Osteocyte (in vitro differentiated cells): Measurements from ENCODE around the gene CD226. TPM values are rescaled to one million over a fixed set of nuclear protein-coding genes. Genes with fewer than 3 reads are reported as not detected.
"Not testable (repeated sequence)": the region's sequence is repeated elsewhere in the genome, so short reads cannot be mapped to it uniquely, and the experiment has no call there.

Source experiments
- DNase-seq: peaks from one replicate; pipeline ENCODE4 v3.0.0; 2021; ENCODE audit warnings: mixed read lengths; ENCODE audit not compliant: unreplicated experiment; ENCODE audit errors: extremely low spot score
- H3K27ac Mint-ChIP-seq: one replicate; pipeline ENCODE4 v1.8.0; 2021; ENCODE audit warnings: mild to moderate bottlenecking, mixed read lengths; ENCODE audit not compliant: unreplicated experiment
- H3K27me3 Mint-ChIP-seq: one replicate; pipeline ENCODE4 v1.8.0; 2021; ENCODE audit warnings: mixed read lengths; ENCODE audit not compliant: unreplicated experiment
- H3K36me3 Mint-ChIP-seq: one replicate; pipeline ENCODE4 v1.8.0; 2021; ENCODE audit warnings: mixed read lengths; ENCODE audit not compliant: unreplicated experiment
- H3K4me1 Mint-ChIP-seq: one replicate; pipeline ENCODE4 v1.8.0; 2021; ENCODE audit warnings: mixed read lengths; ENCODE audit not compliant: unreplicated experiment
- H3K4me3 Mint-ChIP-seq: one replicate; pipeline ENCODE4 v1.8.0; 2021; ENCODE audit warnings: mild to moderate bottlenecking, moderate library complexity, mixed read lengths; ENCODE audit not compliant: unreplicated experiment
- H3K9me3 Mint-ChIP-seq: one replicate; pipeline ENCODE4 v1.8.0; 2021; ENCODE audit warnings: mixed read lengths; ENCODE audit not compliant: unreplicated experiment
- CTCF ChIP-seq: fragments of 200-600 bp; sonication (generic); IDR thresholded peaks from 2 replicates; pipeline ENCODE4 v1.5.0; 2021; ENCODE audit warnings: antibody characterized with exemption, mild to moderate bottlenecking, moderate library complexity
- total RNA-seq: library from RNA; stranded (reverse); gene quantifications from 2 replicates; pipeline ENCODE4 v1.2.1, GENCODE V29; 2021

CD226 gene
- total RNA-seq, 1 donor from 2014 or later: 0.46 TPM

DNA sequence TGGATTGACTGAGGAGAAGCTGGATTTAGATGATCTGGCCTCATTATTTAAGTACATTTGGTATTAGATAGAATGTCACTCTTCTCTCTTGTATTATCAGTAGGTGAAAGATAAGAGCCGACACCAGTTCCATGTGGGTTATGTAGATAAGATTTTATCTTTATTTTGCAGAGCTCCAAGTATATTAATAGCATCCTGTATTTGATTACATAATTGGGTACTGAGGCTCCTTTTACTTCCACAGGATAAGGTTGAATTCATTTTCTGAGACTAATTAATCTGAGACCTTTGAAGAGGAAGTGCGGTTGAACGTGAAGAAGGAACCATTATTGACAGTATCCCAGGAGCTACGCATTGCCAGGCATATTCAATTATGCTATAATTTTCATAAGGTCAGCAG, 32.8 kb upstream of the CD226 start:
- H3K4me1 Mint-ChIP-seq: peaks cover 4% of the 10 kb centered on the region
- H3K27me3 Mint-ChIP-seq: no peaks in the 10 kb centered on the region
- H3K9me3 Mint-ChIP-seq: peaks cover 14% of the 10 kb centered on the region
- no peak for DNase-seq
- no peak overlapping the region for H3K27ac Mint-ChIP-seq
- no peak for TF ChIP-seq CTCF
- peaks cover 10% of the 10 kb centered on the region for H3K36me3 Mint-ChIP-seq
- H3K4me3 Mint-ChIP-seq: no peak overlapping the region

DNA sequence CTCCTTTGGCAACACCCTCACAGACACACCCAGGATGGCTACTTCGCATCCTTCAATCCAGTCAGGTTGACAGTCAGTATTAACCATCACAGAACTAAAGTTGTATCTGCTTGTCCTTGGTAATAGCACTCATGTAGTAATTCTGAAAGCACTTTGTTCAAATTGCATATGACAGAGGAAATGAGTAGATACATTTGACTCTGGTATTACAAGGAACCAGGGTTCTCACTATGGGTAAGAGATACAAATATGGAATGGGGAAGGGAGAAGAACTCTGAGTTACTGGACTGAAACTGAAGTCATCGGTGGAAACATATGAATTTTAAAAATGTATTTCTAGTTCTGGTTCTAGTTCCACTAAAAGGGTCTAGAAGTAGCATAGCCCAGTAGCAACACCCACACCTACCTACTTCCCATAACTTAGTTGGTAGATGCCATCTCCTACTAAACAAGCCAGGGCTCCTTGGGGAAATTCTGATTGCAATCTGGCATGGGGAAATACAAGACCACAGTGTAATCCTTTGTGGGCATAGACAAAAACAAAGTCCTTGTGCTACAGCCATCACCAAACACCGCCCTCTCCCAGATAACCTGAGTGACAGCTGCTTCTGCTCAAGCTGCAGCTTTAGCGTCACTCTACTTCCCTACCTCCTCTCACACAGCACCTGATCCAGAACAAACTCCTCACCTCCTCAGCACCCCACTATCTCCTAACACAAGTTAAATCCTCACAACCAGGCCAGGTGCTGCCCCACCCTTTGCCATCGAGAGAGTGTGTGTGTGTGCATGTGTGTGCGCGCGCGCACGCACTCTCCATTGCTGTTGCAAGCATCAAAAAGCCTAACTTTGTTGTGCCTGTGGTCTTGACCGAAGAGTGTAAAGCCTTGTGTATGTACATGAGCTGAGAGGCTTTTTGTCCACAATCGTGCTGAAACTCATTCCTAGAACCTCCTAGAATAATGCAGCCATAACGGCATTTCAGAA, 31.4 kb upstream of the CD226 start:
- DNase-seq: no peak
- peaks cover 21% of the 10 kb centered on the region for H3K9me3 Mint-ChIP-seq
- H3K4me1 Mint-ChIP-seq: peaks cover 4% of the 10 kb centered on the region
- no peak overlapping the region for H3K4me3 Mint-ChIP-seq
- no peak for TF ChIP-seq CTCF
- no peak overlapping the region for H3K27ac Mint-ChIP-seq
- peaks cover 10% of the 10 kb centered on the region for H3K36me3 Mint-ChIP-seq
- H3K27me3 Mint-ChIP-seq: no peaks in the 10 kb centered on the region

DNA sequence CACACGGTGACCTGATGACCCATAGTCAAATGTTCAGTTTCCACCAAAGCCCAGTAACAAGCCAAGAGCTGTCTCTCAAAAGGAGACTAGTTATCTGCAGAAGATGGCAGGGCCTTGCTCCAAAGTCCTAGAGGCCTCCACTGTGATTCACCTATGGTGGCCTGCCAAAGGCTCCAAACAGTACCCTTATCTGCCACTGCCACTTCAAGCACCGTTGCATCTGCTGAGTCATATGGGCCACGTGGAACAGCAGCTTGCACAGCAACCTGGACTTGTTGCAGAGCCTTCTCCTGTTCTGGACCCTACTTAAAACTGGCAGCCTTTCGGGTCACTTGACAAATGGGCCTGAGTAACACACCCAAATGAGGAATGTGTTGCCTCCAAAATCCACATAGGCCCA, 27.6 kb upstream of the CD226 start:
- H3K27ac Mint-ChIP-seq, H3K4me3 Mint-ChIP-seq: not testable (repeated sequence)
- H3K36me3 Mint-ChIP-seq: peaks cover 12% of the 10 kb centered on the region

GRCh38 chr18:69974365-69974764, 26.7 kb upstream of the CD226 start:
- no peak for TF ChIP-seq CTCF
- peaks cover 12% of the 10 kb centered on the region for H3K36me3 Mint-ChIP-seq
- H3K4me3 Mint-ChIP-seq: no peak overlapping the region
- peaks cover 32% of the 10 kb centered on the region for H3K9me3 Mint-ChIP-seq
- H3K4me1 Mint-ChIP-seq: no peaks in the 10 kb centered on the region
- no peaks in the 10 kb centered on the region for H3K27me3 Mint-ChIP-seq
- no peak overlapping the region for H3K27ac Mint-ChIP-seq
- no peak for DNase-seq

More for the DNA sequence above, 27.6 kb upstream of the CD226 start:
- not testable (repeated sequence) for H3K27me3 Mint-ChIP-seq, DNase-seq, H3K4me1 Mint-ChIP-seq
- peaks cover 32% of the 10 kb centered on the region for H3K9me3 Mint-ChIP-seq

DNA sequence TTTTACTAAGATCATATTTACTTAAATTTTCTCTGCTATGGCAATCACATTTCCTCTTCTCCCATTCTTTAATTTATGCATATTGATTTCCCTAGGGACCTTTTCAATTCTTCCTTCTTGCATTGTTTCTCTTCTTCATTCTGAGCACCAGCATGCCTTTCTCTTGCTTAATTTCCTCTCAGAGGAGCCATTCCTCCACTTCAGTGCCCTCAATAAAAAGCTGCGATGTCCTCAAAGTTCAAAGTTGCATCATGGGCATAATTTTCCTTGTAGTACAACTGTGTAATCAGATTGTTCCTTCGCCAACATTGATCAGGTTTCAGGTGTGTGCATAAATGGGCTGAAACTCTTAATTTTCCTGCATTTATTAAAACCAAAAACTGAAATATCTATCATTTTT, 21.8 kb upstream of the CD226 start:
- H3K4me3 Mint-ChIP-seq: no peak overlapping the region
- peaks cover 12% of the 10 kb centered on the region for H3K9me3 Mint-ChIP-seq
- H3K36me3 Mint-ChIP-seq: peaks cover 4% of the 10 kb centered on the region
- TF ChIP-seq CTCF: no peak
- DNase-seq: no peak
- no peaks in the 10 kb centered on the region for H3K27me3 Mint-ChIP-seq
- H3K27ac Mint-ChIP-seq: no peak overlapping the region
- H3K4me1 Mint-ChIP-seq: no peaks in the 10 kb centered on the region
